HepG2 (cell line): ENCODE results near the gene SKI. TPM values are rescaled to one million over a fixed set of nuclear protein-coding genes. Genes with fewer than 3 reads are reported as not detected.

ENCODE experiments used
- ATF6 ChIP-seq: sonication (generic); formaldehyde crosslinking; conservative IDR thresholded peaks from 2 replicates; pipeline ENCODE4 v1.4.0; 2020; ENCODE audit warnings: missing genetic modification reagents
- CENPBD1 ChIP-seq: sonication (generic); formaldehyde crosslinking; IDR thresholded peaks from 2 replicates; pipeline ENCODE4 v1.8.0; 2022; ENCODE audit warnings: missing genetic modification reagents, low read depth, mild to moderate bottlenecking, borderline replicate concordance
- CHD4 ChIP-seq: fragments of 200-600 bp; sonication (generic); IDR thresholded peaks from 2 replicates; pipeline ENCODE4 v1.7.0; 2017; ENCODE audit warnings: mild to moderate bottlenecking, low read length, borderline replicate concordance
- DRAP1 ChIP-seq: IDR thresholded peaks from 2 replicates; pipeline ENCODE4 v1.6.1; 2016; ENCODE audit warnings: missing genetic modification reagents, missing compliant biosample characterization
- EHMT2 ChIP-seq: fragments of 200-600 bp; sonication (generic); IDR thresholded peaks from 2 replicates; pipeline ENCODE4 v1.7.0; 2017; ENCODE audit warnings: antibody characterized with exemption, low read depth, low read length, borderline replicate concordance
- ELF1 ChIP-seq: sonication (generic); formaldehyde crosslinking; IDR thresholded peaks from 2 replicates; pipeline ENCODE4 v1.4.0; 2020; ENCODE audit warnings: missing genetic modification reagents
- PHF5A ChIP-seq: IDR thresholded peaks from one replicate; pipeline ENCODE4 v1.6.1; 2018; ENCODE audit warnings: low read depth, missing genetic modification reagents; ENCODE audit not compliant: unreplicated experiment
- REL ChIP-seq: sonication (generic); formaldehyde crosslinking; conservative IDR thresholded peaks from 2 replicates; pipeline ENCODE4 v1.8.0; 2022; ENCODE audit warnings: mild to moderate bottlenecking, missing genetic modification reagents, moderate library complexity
- RFX1 ChIP-seq: fragments of 450-650 bp; IDR thresholded peaks from 2 replicates; pipeline ENCODE4 v1.6.1; 2017
- RNF2 ChIP-seq: fragments of 450-650 bp; conservative IDR thresholded peaks from 2 replicates; pipeline ENCODE4 v1.6.1; 2016; ENCODE audit warnings: low read depth
- SKIL ChIP-seq: sonication (generic); formaldehyde crosslinking; IDR thresholded peaks from 2 replicates; pipeline ENCODE4 v1.8.0; 2022; ENCODE audit warnings: missing genetic modification reagents, mild to moderate bottlenecking, moderate library complexity, borderline replicate concordance
- TFDP2 ChIP-seq: sonication (generic); formaldehyde crosslinking; IDR thresholded peaks from 2 replicates; pipeline ENCODE4 v1.4.0; 2020; ENCODE audit warnings: missing genetic modification reagents
- XRCC5 ChIP-seq: fragments of 200-400 bp; formaldehyde crosslinking; optimal IDR thresholded peaks from 2 replicates; pipeline ENCODE3; 2017; ENCODE audit warnings: mild to moderate bottlenecking, low read length
- ZC3H4 ChIP-seq: sonication (generic); formaldehyde crosslinking; IDR thresholded peaks from 2 replicates; pipeline ENCODE4 v1.4.0; 2020; ENCODE audit warnings: missing genetic modification reagents, borderline replicate concordance
- ZFP37 ChIP-seq: sonication (generic); formaldehyde crosslinking; IDR thresholded peaks from 2 replicates; pipeline ENCODE4 v1.4.0; 2020; ENCODE audit warnings: missing genetic modification reagents, borderline replicate concordance
- ZNF138 ChIP-seq: sonication (generic); formaldehyde crosslinking; IDR thresholded peaks from 2 replicates; pipeline ENCODE4 v1.5.0; 2020; ENCODE audit warnings: mild to moderate bottlenecking, low read depth, missing genetic modification reagents
- ZNF180 ChIP-seq: sonication (generic); formaldehyde crosslinking; IDR thresholded peaks from 2 replicates; pipeline ENCODE4 v1.4.0; 2020; ENCODE audit warnings: low read depth, missing genetic modification reagents, borderline replicate concordance
- ZNF234 ChIP-seq: sonication (generic); formaldehyde crosslinking; conservative IDR thresholded peaks from 2 replicates; pipeline ENCODE4 v1.5.1; 2020; ENCODE audit warnings: mild to moderate bottlenecking, missing genetic modification reagents
- ZNF30 ChIP-seq: sonication (generic); formaldehyde crosslinking; IDR thresholded peaks from 2 replicates; pipeline ENCODE4 v1.5.0; 2020; ENCODE audit warnings: mild to moderate bottlenecking, missing genetic modification reagents
- ZNF34 ChIP-seq: sonication (generic); formaldehyde crosslinking; IDR thresholded peaks from 2 replicates; pipeline ENCODE4 v1.4.0; 2020; ENCODE audit warnings: mild to moderate bottlenecking, missing genetic modification reagents, borderline replicate concordance
- ZNF564 ChIP-seq: sonication (generic); formaldehyde crosslinking; IDR thresholded peaks from 2 replicates; pipeline ENCODE4 v1.8.1; 2023; ENCODE audit warnings: mild to moderate bottlenecking, missing genetic modification reagents
- ZNF768 ChIP-seq: sonication (generic); formaldehyde crosslinking; IDR thresholded peaks from 2 replicates; pipeline ENCODE4 v1.4.0; 2020; ENCODE audit warnings: missing genetic modification reagents
- ZSCAN21 ChIP-seq: sonication (generic); formaldehyde crosslinking; IDR thresholded peaks from 2 replicates; pipeline ENCODE4 v1.8.0; 2022; ENCODE audit warnings: mild to moderate bottlenecking, missing genetic modification reagents, moderate library complexity, borderline replicate concordance
- ZZZ3 ChIP-seq: sonication (generic); formaldehyde crosslinking; IDR thresholded peaks from 2 replicates; pipeline ENCODE4 v1.4.0; 2020; ENCODE audit warnings: missing genetic modification reagents, mild to moderate bottlenecking, borderline replicate concordance
- polyA plus RNA-seq, 8 experiments: library from polyadenylated mRNA; depleted of rRNA in 3 of 8; stranded (reverse) in 7 of 8; unstranded in 1 of 8; fragments of >200 nt; fragmentation: Illumina TruSeq in 4 of 8; extraction: Trizol in 4 of 8; gene quantifications; 2 replicates each; pipeline versions ENCODE4 v1.2.1 to v1.2.3, GENCODE V29; 2011 to 2016; ENCODE audit warnings: low read depth in 4 of 8, missing spikeins in 1 of 8, mixed read lengths in 1 of 8; ENCODE audit not compliant: insufficient read depth in 1 of 8
- total RNA-seq, 5 experiments: library from RNA; depleted of rRNA; stranded (reverse); fragments of >200 nt; fragmentation: Illumina TruSeq; extraction: Trizol; gene quantifications; 2 replicates each; pipeline ENCODE4 v1.2.3, GENCODE V29; 2016; ENCODE audit warnings: low read depth in 1 of 5

The SKI gene
- total and polyA plus RNA-seq, 2 of the 13 experiments (the other 11 are each of a cell fraction or from before 2014, with no cell fraction given) = 4.7 to 6.9 TPM

- TF ChIP-seq ATF6 (no peak), REL (no peak), TFDP2 (CRISPR knock-in tag) (peak; percentile 34; the same call in 1 of the 2 replicates), XRCC5 (no peak), ZFP37 (CRISPR knock-in tag) (no peak), ZNF180 (CRISPR knock-in tag) (no peak), ZNF30 (CRISPR knock-in tag) (no peak), ELF1 (CRISPR knock-in tag) (peak; percentile 59; the same call in 1 of the 2 replicates), CENPBD1 (CRISPR knock-in tag) (no peak), RNF2 (no peak), DRAP1 (CRISPR knock-in tag) (peak; percentile 39; the same call in 1 of the 2 replicates), ZNF138 (CRISPR knock-in tag) (no peak), RFX1 (no peak), PHF5A (CRISPR knock-in tag) (no peak), ZNF234 (CRISPR knock-in tag) (no peak), ZZZ3 (CRISPR knock-in tag) (no peak), SKIL (CRISPR knock-in tag) (peak; percentile 92), ZC3H4 (CRISPR knock-in tag) (no peak), CHD4 (no peak), ZNF34 (no peak), EHMT2 (no peak), ZNF564 (CRISPR knock-in tag) (peak; percentile 47; the same call in 1 of the 2 replicates), ZNF768 (peak; percentile 5; the same call in 1 of the 2 replicates), ZSCAN21 (CRISPR knock-in tag) (peak; percentile 71; the same call in 1 of the 2 replicates)
Observed at GRCh38 chr1:2233997-2234761, 6.1 kb downstream of the SKI start (continued).
